ENCODE measurements around the gene MYO18B.
"Not testable (repeated sequence)": the region's sequence is repeated elsewhere in the genome, so short reads cannot be mapped to it uniquely, and the experiment has no call there.

Gene MYO18B, protein sequence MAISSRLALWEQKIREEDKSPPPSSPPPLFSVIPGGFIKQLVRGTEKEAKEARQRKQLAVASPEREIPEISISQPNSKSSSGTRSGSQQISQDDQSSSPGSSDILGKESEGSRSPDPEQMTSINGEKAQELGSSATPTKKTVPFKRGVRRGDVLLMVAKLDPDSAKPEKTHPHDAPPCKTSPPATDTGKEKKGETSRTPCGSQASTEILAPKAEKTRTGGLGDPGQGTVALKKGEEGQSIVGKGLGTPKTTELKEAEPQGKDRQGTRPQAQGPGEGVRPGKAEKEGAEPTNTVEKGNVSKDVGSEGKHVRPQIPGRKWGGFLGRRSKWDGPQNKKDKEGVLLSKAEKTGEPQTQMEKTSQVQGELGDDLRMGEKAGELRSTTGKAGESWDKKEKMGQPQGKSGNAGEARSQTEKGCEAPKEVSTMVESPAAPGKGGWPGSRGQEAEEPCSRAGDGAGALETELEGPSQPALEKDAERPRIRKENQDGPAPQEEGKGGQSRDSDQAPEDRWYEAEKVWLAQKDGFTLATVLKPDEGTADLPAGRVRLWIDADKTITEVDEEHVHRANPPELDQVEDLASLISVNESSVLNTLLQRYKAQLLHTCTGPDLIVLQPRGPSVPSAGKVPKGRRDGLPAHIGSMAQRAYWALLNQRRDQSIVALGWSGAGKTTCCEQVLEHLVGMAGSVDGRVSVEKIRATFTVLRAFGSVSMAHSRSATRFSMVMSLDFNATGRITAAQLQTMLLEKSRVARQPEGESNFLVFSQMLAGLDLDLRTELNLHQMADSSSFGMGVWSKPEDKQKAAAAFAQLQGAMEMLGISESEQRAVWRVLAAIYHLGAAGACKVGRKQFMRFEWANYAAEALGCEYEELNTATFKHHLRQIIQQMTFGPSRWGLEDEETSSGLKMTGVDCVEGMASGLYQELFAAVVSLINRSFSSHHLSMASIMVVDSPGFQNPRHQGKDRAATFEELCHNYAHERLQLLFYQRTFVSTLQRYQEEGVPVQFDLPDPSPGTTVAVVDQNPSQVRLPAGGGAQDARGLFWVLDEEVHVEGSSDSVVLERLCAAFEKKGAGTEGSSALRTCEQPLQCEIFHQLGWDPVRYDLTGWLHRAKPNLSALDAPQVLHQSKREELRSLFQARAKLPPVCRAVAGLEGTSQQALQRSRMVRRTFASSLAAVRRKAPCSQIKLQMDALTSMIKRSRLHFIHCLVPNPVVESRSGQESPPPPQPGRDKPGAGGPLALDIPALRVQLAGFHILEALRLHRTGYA (N-terminal part only)

GRCh38 chr22:25741692-25742626 lies at the start of gene MYO18B:
Gene MYO18B, plus strand, starts transcription at chr22:25742188. Its CDS starts 18,905 bp downstream, at chr22:25761093.
- DNase-seq = no peak

- DNase-seq = no peak
Measured at GRCh38 chr22:25692397-25693267, 49.4 kb upstream of the MYO18B start.

DNA sequence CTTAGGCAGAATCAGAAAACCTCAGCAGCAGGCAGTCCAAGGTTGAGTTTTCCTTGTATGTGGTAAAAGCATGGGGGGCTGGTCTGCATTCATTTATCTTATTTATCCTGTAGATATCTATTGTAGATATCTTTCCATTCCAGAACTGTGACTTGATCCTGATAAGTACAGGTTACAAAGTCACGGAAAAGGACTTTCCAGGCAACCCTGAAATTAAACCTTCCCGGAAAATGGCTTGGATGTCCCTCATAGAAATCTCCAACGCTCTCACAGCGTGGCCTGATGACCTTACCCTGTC lies 48.8 kb upstream of the MYO18B start:
- no peak for DNase-seq

DNA sequence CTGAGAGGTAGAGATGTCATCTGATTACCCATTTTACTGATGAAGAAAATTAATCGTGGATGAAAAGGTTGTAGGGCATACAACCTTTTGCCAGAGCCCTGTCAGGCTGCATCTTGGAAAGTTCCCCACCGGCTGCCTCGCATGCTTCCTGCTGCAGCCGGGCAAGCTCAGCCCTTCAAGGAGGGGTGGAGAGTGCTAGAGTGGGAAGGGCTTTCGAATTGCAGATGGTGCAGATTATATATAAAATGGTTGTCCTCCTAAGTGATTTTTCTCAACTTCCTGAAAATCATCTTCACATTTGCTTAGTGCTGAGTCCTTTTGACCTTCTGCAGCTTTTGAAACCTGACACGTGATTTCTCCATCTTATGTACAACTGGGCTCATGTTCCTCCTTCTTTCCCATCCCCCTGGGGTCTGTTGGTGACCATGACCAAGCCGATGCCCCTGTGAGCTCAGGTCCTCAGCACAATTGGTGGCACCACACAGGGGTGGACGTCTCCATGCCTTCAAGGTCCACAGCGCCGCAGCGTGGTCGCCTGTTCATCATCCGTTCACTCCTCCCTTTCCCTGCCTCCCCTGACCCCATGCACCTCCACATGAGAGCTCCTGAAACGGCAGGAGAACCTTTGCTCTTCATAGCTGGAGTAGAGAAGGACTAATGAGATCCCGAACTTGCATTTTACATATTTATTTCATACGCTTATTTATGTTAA lies 47.6 kb upstream of the MYO18B start:
- DNase-seq = no peak

GRCh38 chr22:25695146-25695545 lies 46.8 kb upstream of the MYO18B start:
- no peak for DNase-seq

- no peak for DNase-seq
Measured at GRCh38 chr22:25696763-25697162, 45.2 kb upstream of the MYO18B start.

- no peak for DNase-seq
Measured at GRCh38 chr22:25697181-25697664, 44.8 kb upstream of the MYO18B start.

DNA sequence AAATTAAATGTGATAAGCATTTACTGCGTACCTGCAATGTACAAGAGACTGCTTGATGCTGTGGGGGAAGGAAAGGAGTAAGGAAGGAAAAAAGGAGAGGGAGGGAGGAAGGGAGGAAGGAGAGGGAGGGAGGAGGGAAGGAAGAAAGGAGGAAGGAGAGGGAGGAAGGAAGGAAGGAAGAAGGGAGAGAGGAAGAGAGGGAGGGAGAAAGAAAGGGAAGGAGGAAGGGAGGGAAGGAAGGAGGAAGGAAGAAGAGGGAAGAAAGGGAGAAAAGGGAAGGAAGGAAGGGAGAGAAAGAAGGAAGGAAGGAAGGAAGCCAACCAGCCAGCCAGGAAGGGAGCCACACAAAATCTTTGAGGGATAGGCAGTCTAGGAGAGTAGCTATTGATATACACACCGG lies 44.0 kb upstream of the MYO18B start:
- no peak for DNase-seq

DNA sequence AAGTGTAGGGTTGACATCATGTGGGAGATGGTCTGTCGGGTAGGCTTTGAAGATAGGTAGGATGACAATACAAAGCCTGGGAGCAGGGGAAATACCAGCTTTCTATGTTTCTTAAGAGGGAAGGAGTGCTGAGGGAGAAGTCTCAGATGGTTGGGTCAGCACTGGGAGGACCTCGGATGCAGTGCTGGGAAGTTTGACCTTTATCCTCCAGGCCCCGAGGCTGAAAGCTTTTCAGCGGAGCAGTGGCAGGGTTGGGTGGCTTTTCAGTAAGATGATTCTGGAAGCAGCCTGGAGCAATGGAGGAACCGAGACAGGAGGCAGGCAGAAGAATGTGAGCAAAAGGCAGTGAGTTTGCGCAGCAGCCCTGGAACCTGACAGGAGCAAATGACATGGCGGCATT lies 43.5 kb upstream of the MYO18B start:
- no peak for DNase-seq

DNA sequence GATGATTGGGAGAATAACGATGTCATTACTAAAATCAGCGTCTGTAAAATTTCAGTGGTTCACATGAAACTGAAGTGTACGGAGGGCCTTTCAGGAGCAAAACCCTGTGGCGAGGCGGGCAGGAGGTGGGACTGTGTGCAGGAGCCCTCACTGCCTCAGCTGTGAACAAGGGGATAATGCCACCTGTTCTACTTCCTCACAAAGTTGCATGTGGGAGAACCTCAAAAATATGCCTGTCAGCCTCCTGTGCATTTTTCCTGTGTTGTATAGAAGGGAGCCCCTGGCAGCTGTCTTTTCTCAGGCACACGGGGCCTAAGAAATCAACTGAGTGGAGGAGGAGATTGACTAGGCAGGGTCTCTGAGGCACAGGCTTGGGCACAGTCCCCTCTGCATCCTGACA lies 43.0 kb upstream of the MYO18B start:
- no peak for DNase-seq

DNA sequence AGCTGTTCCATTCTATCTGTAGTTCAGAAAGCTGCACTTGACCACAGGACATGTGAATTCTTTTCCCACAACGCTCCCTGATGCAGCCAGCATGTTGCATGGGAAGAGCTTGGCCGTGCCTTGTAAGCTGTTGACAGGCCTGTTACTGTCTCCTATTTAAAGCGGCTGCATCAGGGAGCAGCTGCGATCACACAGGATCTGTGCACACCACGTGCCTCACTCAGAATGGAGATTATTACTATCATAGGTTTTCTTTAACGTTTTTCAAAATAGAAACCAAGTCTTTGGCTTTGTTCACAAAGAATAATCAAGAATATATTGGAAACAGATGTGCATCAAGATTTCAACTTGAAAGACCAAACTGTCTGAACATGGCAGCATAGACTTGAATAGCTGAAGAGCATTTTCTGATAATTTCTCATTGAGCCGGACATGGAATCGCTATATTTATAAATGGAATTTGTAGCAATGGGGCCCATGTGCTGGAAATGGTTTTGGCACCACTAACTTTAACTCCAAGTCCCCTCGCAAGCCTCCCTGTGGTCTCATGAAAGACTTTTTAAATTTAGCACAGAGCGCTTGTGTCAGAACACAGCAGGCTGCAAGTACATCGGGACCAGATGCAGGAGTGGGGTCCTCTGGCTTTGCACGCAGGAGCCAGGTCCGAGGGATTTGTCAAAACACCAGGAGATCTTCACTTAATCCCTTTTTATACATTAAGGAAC lies 40.8 kb upstream of the MYO18B start:
- no peak for DNase-seq

DNA sequence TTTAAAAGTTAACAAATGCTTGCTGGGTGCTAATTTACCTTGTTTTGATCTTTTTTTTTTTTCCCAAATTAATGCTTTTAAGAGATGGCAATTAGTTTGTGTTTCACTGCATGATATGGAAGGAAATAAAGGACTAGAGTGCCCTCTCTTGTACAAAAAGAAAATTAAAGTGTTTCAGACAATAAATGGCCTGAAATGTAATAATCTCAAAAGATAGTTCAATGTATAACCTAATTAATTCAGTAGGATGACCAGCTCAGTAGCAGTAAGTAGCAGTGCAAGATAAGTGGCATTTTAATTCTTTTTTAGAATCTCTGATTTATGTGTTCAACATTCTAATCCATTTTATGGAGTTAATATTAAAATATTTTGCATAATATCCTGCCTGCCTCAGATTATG lies 39.9 kb upstream of the MYO18B start:
- no peak for DNase-seq

DNA sequence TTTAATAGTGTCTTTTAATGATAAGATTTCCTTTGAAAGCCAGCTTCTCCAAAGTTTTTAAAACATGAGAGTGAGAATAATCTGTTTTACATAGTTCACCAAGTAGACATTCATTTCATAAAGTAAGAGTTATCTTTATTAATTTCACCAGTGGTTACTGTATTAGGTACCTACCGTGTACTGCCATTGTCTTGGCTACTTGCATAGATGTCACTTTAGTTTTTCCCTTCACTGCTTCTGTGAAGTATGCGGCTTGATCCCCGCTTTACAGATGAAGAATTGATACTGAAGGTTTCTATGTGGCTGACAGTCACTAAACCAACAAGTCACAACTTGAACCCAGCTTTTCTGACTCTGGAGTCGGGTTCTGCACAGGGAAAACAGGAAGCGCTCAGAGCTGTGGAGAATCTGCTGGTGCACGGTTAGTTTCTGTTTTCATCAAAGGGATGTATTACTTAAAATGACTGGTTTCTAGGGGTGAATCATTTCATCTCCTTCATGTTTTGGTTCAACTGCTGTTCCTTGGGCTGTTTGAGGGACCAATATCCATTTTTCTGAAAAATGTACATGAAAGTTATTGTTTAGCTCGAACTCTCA lies 39.3 kb upstream of the MYO18B start:
- no peak for DNase-seq

DNA sequence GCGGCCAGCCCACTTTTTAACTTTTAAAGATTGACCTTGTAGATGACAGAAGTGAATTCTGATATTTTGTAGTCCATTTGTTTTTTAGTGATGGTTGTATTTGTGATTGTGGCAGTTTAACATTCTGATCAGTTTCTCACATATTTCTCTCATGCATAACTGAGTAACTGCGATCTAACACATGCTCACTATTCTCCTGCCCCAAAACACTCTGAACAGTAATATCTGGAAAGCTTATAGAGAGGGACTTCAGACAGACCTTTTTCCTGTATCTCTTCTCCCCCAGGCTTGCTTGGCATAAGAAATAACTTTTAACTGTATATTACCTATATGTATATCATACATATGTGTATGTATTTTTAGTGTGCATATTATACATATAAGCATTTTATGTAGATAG lies 37.3 kb upstream of the MYO18B start:
- no peak for DNase-seq

- DNase-seq = no peak
Measured at GRCh38 chr22:25706197-25706596, 35.8 kb upstream of the MYO18B start.

DNA sequence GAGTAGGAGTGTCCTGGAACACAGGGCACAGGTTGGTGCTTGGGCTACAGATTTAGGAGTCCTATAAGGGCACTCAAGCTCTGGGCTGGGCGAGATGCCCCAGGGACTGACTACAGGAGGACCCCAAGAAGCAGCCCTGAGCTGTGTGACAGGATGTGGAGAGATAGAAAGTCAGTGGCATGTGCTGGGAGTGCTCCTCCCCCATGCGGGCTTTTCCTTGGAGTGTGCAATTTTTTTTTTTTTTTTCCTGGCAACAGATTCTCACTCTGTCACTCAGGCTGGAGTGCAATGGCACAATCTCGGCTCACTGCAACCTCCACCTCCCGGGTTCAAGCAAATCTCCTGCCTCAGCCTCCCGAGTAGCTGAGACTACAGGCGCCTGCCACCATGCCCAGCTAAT lies 33.6 kb upstream of the MYO18B start:
- DNase-seq = not testable (repeated sequence)

- DNase-seq = no peak
Measured at GRCh38 chr22:25709758-25710157, 32.2 kb upstream of the MYO18B start.

DNA sequence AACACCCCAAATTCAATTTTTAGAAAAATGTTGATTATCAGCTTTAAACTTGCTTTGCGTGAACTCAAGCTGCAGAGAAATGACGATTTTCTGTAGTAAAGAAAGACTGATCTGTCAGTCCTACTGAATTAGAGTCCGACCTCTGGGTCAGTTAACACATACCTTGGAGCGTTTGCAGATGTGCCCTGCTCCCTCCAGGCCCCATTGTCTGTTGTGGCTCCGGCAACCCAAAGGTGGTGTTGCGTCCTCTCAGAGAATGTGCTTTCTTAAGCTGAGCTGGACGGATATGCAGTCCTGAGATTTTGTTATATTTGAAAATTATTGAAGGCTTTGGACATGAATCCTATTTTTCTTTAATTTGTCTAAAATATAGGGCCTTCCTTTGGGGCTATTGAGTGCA lies 31.5 kb upstream of the MYO18B start:
- DNase-seq = no peak

- DNase-seq = no peak
Measured at GRCh38 chr22:25711491-25711890, 30.5 kb upstream of the MYO18B start.

Data from GDM1 (cell line).